Gastrocnemius medialis (tissue), 4 donors: Measurements from ENCODE around the gene PTMA.

Source experiments
- POLR2A ChIP-seq, 2 donors: fragments of 450-650 bp; IDR thresholded peaks; one replicate each; pipeline ENCODE4 v1.6.1; 2017; ENCODE audit warnings: antibody characterized with exemption in 2 of 2, mild to moderate bottlenecking in 2 of 2, moderate library complexity in 2 of 2
- TF ChIP-seq, protein P1 (sequence below), 5 experiments: fragments of 450-650 bp in 3 of 5; fragments of 200-600 bp in 2 of 5; sonication (generic) in 2 of 5; IDR thresholded peaks in 4 of 5; conservative IDR thresholded peaks in 1 of 5; 1 replicate in 4 of 5; 2 replicates in 1 of 5; pipeline ENCODE4 v1.5.1; 2016 to 2019; ENCODE audit warnings: antibody characterized with exemption in 5 of 5, mild to moderate bottlenecking in 3 of 5, moderate library complexity in 3 of 5

DNA sequence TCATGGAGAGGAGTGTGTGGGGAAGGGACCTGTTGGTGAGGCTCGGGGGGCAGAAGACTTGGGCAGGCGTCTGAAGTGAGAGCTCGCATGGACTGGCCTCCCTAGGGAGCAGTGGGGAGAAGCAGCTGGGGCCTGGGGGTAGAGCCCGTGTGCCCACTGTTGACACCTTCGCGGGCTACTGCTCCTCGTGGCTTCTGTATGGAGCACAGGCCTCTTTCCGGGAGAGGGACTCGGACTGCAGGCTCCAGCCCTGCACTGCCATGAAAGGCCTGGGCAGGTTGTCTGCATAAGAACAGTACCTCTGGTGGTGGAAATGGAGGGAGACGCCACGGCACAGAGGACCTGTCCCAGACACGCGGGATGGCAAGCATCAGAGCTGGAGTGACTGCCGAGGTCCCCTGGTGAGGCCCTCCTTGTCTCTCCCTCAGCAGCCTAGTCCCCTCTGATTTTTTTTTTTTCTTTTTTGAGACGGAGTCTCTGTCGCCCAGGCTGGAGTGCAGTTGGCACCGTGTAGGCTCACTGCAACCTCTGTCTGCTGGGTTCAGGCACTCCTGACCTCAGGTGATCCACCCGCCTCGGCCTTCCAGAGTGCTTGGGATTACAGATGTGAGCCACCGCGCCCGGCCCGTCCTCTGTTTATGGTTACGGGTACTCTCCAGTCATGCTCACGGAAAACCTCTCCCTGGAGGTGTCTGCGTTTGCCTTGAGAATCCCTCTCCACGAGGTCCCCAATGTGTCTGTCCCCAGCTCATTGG, 44.7 kb upstream of the PTMA start:
- TF ChIP-seq, protein P1, sequence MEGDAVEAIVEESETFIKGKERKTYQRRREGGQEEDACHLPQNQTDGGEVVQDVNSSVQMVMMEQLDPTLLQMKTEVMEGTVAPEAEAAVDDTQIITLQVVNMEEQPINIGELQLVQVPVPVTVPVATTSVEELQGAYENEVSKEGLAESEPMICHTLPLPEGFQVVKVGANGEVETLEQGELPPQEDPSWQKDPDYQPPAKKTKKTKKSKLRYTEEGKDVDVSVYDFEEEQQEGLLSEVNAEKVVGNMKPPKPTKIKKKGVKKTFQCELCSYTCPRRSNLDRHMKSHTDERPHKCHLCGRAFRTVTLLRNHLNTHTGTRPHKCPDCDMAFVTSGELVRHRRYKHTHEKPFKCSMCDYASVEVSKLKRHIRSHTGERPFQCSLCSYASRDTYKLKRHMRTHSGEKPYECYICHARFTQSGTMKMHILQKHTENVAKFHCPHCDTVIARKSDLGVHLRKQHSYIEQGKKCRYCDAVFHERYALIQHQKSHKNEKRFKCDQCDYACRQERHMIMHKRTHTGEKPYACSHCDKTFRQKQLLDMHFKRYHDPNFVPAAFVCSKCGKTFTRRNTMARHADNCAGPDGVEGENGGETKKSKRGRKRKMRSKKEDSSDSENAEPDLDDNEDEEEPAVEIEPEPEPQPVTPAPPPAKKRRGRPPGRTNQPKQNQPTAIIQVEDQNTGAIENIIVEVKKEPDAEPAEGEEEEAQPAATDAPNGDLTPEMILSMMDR (IDR thresholded peaks at IDR 0.05 in 4 of 5, conservative IDR thresholded peaks at IDR 0.05 in 1 of 5), result no peak
- no peak for TF ChIP-seq POLR2A (IDR thresholded peaks at IDR 0.05)
